IPS-15b (cell line): Measurements from ENCODE around the gene TBCK.

Experiments used
- H3K27me3 ChIP-seq: one replicate; pipeline ENCODE4 v1.6.1; 2013; ENCODE audit warnings: low read length; ENCODE audit not compliant: control insufficient read depth, insufficient read depth
- H3K36me3 ChIP-seq: one replicate; pipeline ENCODE4 v1.6.1; 2013; ENCODE audit warnings: low read length; ENCODE audit not compliant: control insufficient read depth, insufficient read depth
- H3K4me1 ChIP-seq: one replicate; pipeline ENCODE4 v1.6.1; 2013; ENCODE audit warnings: mild to moderate bottlenecking, low read length; ENCODE audit not compliant: control insufficient read depth, insufficient read depth
- H3K4me3 ChIP-seq: one replicate; pipeline ENCODE4 v1.5.1; 2013; ENCODE audit warnings: low read depth, low read length
- H3K9ac ChIP-seq: one replicate; pipeline ENCODE4 v1.6.1; 2013; ENCODE audit warnings: low read depth, mild to moderate bottlenecking, low read length
- H3K9me3 ChIP-seq: one replicate; pipeline ENCODE4 v1.6.1; 2013; ENCODE audit warnings: mild to moderate bottlenecking, low read length; ENCODE audit not compliant: control insufficient read depth, insufficient read depth

The TBCK gene

DNA sequence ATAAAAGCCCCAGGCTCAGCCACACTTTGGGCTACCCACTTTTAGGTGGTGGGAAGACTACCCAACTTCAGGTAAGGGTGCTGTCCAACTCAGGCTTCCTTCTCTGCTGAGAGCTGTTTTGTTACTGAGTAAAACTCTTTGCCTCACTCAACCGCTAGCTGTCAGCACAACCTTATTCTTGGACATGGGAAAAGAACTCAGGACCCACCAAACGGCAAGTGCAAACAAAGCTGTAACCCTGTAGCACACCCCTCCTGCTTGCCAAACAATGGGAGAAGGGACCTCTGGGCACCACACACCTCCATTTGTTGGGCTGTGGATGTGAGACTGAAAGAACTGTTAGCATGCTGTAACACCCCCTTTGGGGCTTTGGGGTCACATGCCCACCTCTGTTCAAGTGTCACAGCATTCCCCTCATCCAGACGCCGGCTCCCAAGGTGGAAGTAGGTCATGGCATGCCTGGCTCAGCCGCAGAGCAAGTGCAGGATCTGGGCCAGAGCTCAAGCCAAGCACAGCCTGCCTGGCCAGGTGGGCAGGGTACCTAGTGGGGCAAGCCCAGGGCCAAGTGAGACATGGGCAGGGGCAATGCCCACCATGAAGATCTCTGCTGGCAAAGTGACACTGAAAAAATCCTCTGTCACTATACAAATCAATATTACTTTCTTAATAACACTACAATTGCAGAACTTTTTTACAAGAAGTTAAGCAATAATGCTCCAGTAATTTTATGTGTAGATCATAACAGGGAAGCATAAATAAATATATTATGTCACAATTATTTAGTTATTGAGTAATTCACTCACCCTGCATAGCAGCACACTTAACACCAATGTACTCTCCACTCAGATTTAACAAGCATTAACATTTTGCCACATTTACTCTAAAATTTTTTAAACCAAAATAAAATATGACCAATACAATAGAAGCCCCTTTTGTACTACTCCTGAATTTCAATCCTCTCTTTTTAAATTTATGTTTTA is 107.2 kb downstream of the TBCK start:
- Histone ChIP-seq H3K27me3 (no peaks in the 10 kb centered on the region), H3K9ac (no peak overlapping the region), H3K4me1 (peaks cover 2% of the 10 kb centered on the region), H3K9me3 (no peaks in the 10 kb centered on the region), H3K36me3 (no peaks in the 10 kb centered on the region), H3K4me3 (no peak overlapping the region)

- no peak overlapping the region for H3K9ac ChIP-seq
- H3K4me1 ChIP-seq = no peaks in the 10 kb centered on the region
- H3K9me3 ChIP-seq = no peaks in the 10 kb centered on the region
- H3K4me3 ChIP-seq = no peak overlapping the region
- no peaks in the 10 kb centered on the region for H3K36me3 ChIP-seq
- H3K27me3 ChIP-seq = no peaks in the 10 kb centered on the region
Measured at GRCh38 chr4:106201373-106201772, 114.6 kb downstream of the TBCK start.

GRCh38 chr4:106195435-106195950 is 120.5 kb downstream of the TBCK start:
- no peaks in the 10 kb centered on the region for H3K27me3 ChIP-seq
- H3K4me1 ChIP-seq = no peaks in the 10 kb centered on the region
- no peaks in the 10 kb centered on the region for H3K9me3 ChIP-seq
- H3K9ac ChIP-seq = no peak overlapping the region
- H3K4me3 ChIP-seq = no peak overlapping the region
- no peaks in the 10 kb centered on the region for H3K36me3 ChIP-seq

- Histone ChIP-seq H3K36me3 (no peaks in the 10 kb centered on the region), H3K4me3 (no peak overlapping the region), H3K9ac (no peak overlapping the region), H3K9me3 (no peaks in the 10 kb centered on the region), H3K27me3 (no peaks in the 10 kb centered on the region), H3K4me1 (no peaks in the 10 kb centered on the region)
Measured at GRCh38 chr4:106194801-106195200, 121.2 kb downstream of the TBCK start.

DNA sequence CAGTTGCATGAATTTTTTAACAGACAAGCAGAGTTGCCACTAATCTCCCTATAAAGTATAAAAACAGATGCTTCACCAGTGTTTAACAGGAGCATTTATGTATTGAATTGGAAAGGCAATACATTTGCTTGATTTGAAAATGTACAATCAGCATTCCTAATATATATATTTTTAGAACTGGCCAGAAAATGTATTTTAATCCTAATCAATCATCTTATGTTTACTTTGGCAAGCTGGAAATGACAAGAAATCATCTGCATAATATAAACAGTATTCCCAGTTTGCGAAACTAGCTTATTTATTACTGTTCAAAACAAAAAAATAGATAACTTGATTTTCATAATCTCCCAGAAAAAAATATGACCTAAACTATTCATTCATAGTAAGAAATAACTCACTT is 123.9 kb downstream of the TBCK start:
- Histone ChIP-seq H3K27me3 (no peaks in the 10 kb centered on the region), H3K36me3 (no peaks in the 10 kb centered on the region), H3K4me3 (no peak overlapping the region), H3K9ac (no peak overlapping the region), H3K9me3 (no peaks in the 10 kb centered on the region), H3K4me1 (no peaks in the 10 kb centered on the region)

GRCh38 chr4:106186201-106186600 is 129.8 kb downstream of the TBCK start:
- H3K4me1 ChIP-seq = no peaks in the 10 kb centered on the region
- H3K4me3 ChIP-seq = no peak overlapping the region

DNA sequence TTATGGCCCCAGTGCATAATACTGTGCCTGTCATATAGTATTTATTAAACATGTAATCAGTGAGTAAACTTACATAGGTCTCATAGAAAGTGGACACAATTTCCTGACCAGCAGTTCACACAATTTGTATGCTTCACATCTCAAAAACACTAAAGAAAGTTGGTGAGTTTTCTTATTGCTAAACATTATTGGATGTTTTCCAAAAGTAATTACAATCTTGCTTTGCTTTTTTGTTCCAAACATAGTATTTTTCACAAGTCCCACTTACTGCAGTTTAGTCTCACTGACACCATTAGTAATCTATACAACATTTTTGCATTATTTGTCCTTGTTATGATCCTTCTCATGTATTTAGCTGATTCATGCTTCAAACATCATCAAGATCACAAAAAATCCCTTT is 132.5 kb downstream of the TBCK start:
- Histone ChIP-seq H3K9me3 (no peaks in the 10 kb centered on the region), H3K36me3 (no peaks in the 10 kb centered on the region), H3K4me3 (no peak overlapping the region), H3K27me3 (no peaks in the 10 kb centered on the region), H3K4me1 (no peaks in the 10 kb centered on the region), H3K9ac (no peak overlapping the region)

More at GRCh38 chr4:106186201-106186600, 129.8 kb downstream of the TBCK start:
- Histone ChIP-seq H3K9me3 (no peaks in the 10 kb centered on the region), H3K27me3 (no peaks in the 10 kb centered on the region), H3K36me3 (no peaks in the 10 kb centered on the region), H3K9ac (no peak overlapping the region)

DNA sequence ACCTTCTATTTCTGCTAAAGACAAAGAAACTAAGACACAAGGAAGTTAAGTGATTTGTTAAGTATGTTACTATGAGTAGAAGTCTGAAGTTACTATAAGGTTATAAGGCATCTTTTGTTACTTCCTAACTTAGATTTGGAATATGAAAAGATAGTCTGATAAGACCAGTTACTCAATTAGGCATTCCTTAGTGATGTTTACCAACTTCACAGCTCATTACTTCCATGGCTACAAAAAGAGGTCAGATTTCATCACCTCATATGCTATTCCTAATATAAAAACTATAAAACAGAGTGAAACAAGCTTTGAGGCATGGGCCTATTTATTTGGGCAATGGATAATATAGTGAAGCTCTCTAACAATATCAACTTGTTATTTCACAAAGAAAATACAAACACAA is 143.1 kb downstream of the TBCK start:
- Histone ChIP-seq H3K9me3 (no peaks in the 10 kb centered on the region), H3K4me1 (no peaks in the 10 kb centered on the region), H3K9ac (no peak overlapping the region), H3K27me3 (no peaks in the 10 kb centered on the region), H3K4me3 (no peak overlapping the region), H3K36me3 (no peaks in the 10 kb centered on the region)

- Histone ChIP-seq H3K27me3 (no peaks in the 10 kb centered on the region), H3K4me3 (no peak overlapping the region), H3K9me3 (peaks cover 2% of the 10 kb centered on the region), H3K36me3 (peaks cover 5% of the 10 kb centered on the region), H3K4me1 (no peaks in the 10 kb centered on the region), H3K9ac (no peak overlapping the region)
Measured at GRCh38 chr4:106165351-106166010, 150.5 kb downstream of the TBCK start.

DNA sequence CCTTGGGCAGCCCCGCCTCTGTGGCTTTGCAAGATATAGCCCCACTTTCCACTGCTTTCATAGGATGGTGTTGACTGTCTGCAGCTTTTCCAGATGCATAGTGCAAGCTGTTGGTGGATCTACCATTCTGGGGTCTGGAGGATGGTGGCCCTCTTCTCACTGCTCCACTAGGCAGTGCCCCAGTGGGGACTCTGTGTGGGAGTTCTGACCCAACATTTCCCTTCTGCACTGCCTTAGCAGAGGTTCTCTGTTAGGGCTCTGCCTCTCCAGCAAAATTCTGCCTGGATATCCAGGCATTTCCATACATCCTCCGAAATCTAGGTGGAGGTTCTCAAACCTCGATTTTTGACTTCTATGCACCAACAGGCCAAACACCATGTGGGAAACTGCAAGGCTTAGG is 153.7 kb downstream of the TBCK start:
- H3K4me3 ChIP-seq = no peak overlapping the region
- H3K9me3 ChIP-seq = peaks cover 2% of the 10 kb centered on the region
- no peaks in the 10 kb centered on the region for H3K27me3 ChIP-seq
- no peaks in the 10 kb centered on the region for H3K4me1 ChIP-seq
- H3K36me3 ChIP-seq = peaks cover 5% of the 10 kb centered on the region
- no peak overlapping the region for H3K9ac ChIP-seq

- Histone ChIP-seq H3K9ac (no peak overlapping the region), H3K27me3 (no peaks in the 10 kb centered on the region), H3K4me1 (no peaks in the 10 kb centered on the region), H3K4me3 (no peak overlapping the region), H3K36me3 (peaks cover 5% of the 10 kb centered on the region), H3K9me3 (peaks cover 2% of the 10 kb centered on the region)
Measured at GRCh38 chr4:106160560-106160959, 155.4 kb downstream of the TBCK start.

DNA sequence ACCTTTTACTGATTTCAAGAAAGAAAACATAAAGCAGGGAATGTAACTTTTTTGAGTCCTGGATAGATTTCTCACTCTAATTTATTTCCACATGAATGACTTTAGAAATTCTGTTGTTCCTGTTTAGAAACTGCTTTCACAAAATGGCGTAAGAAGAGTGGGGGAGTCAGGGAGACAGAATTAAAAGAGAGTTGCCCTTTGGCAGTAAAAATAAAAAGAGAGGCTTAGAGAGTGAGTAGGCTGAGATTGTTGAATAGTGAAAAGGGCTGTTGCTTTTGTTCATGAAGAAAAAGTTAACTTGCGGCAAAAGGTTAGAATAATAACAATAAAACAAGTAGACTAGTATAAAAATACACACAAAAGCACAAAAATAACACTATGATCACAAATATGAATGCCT is 166.1 kb downstream of the TBCK start:
- no peaks in the 10 kb centered on the region for H3K27me3 ChIP-seq
- no peak overlapping the region for H3K4me3 ChIP-seq
- H3K4me1 ChIP-seq = no peaks in the 10 kb centered on the region
- H3K9ac ChIP-seq = no peak overlapping the region
- H3K9me3 ChIP-seq = no peaks in the 10 kb centered on the region
- no peaks in the 10 kb centered on the region for H3K36me3 ChIP-seq
